ENCODE measurements around the gene DIDO1. TPM values are rescaled to one million over a fixed set of nuclear protein-coding genes. Genes with fewer than 3 reads are reported as not detected.

The DIDO1 gene
- polyA plus RNA-seq, 4 donors: 52.4 to 65.6 (median 62.2) TPM

DNA sequence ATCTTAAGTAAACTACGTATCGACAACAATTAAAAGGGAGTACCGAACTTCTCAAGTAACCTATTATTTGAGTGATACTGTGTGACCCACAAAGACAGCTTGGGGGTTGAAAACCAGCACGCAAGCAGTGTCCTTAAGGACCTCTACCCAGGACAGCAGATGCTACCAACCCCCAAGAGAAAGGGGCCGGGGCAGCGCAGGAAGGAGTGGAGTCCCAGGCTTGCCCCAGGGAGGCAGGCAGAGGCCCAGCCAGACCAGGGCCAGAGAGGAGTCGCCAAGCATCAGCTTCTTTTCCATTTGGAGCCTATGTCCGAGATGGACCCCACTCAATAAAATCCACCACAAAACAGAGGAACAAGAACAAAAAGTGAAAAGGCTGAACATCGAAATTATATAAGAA lies 11.9 kb downstream of the DIDO1 start:
- no peak for DNase-seq (ENCODE audit: low read depth in 4 of 4, low spot score in 2 of 4)

DNA sequence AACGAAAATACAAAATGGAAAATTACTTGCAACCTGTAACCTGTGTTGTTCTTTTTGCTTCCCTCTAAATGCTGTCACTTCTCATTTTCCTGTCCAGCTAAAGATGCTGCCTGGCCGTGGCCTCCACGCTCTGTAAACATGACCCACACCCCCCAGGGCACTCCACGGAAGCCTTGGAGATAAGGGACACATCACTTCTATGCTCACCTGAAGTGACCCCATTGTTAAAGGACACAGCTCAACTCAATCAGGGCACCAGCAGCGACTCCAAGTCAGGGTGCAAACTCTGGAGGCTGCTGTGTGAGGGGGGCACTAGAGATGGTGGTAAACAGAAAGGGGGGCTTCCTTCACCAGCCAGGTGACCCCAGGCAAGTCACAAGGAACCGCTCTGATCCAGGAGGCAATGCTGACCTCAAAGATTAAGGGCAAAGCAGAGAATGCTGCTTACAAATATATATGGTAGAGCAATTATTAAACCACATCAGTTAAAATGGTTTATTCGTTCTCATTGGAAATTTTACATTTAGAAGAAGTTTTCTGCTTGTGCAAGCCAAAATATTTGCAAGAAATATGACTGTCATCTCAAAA lies 13.2 kb downstream of the DIDO1 start:
- DNase-seq (ENCODE audit: low read depth in 4 of 4, low spot score in 2 of 4): no peak

DNA sequence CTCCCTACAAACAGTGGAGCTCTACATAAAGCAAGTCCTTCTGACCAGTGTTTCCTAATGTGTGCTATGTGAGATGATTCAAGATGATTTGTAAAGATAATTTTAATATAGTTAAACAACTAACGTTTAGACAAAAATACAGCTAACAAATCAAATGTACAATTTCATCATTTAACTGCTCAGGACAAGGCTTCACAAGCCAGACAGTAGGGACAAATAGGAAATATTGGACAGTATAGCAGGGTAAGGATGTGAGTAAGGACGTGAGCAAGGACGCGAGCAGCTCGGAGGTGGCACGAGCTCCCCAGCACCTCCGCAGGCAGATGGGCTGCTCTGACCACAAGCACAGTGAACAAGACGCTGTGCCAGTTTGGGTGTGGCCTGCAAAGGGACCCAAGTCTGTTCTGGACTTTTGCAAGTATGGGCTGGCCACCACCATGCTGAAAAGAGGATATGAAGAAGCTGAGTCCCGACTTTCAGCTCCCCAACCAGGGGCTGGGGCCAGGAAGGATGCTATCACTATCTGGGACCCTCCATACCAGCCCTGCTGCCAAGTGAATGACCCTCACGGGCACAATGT lies 14.5 kb downstream of the DIDO1 start:
- no peak for DNase-seq (ENCODE audit: low read depth in 4 of 4, low spot score in 2 of 4)

DNA sequence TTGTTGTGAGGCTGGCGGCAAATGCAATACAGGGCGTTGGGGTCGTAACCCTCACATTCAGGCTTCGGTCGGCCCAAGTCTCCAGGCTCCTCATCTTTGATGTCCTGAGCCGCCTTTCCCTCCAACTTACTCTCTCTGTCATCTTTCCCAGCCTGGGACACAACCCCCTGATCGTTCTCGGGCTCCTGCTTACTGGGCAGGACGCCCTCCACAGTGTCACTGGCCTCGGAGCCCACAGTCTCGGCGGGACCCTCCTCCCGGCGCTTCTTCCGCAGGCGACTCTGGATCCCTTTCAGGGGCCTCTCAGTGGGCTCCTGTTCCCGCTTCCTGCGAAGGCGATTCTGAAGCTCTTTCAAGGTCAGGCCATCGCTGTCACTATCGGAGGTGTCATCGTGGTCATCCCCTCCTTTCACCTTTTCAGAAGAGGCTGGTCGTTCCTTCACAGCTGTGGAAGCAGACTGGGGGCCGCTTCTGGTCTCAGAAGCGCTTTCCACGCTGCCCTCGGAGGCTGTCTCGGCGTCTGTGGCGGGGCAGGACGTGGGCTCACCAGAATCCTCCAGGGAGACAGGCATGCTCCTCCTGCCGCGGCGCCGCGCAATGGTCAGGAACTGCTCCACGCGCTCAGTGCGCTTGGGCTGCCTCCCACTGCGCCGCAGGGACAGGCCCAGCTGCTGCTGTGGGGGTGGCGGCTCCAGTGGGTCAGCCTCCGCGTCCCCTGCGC lies 15.4 kb downstream of the DIDO1 start:
- no peak for DNase-seq (ENCODE audit: low read depth in 4 of 4, low spot score in 2 of 4)

DNA sequence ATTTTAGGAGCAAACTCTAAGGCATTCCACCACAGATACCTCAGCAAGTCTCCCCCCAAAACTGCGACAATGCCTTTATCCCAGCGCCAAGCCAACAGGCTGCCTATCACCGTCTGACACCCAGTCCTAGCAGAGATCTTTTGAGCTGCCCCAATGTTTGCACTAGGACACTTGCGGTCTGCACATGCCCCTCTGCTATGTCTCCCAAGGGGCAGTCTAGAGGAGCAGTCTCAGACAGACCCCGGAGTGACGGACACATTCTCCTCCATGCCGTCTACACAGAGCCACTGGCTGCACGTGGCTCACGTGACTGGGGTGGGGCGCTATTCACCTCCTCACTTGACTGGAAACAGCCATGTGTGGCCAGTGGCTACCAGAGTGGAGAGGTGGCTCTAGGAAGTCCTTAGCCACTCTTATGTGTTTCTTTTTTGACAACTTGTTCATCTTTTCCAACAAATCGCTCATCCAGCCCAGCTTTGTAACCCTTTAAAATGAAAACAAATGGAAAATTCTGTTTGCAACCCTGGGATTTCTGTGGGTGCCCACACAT lies 16.0 kb downstream of the DIDO1 start:
- no peak for DNase-seq (ENCODE audit: low read depth in 4 of 4, low spot score in 2 of 4)

DNA sequence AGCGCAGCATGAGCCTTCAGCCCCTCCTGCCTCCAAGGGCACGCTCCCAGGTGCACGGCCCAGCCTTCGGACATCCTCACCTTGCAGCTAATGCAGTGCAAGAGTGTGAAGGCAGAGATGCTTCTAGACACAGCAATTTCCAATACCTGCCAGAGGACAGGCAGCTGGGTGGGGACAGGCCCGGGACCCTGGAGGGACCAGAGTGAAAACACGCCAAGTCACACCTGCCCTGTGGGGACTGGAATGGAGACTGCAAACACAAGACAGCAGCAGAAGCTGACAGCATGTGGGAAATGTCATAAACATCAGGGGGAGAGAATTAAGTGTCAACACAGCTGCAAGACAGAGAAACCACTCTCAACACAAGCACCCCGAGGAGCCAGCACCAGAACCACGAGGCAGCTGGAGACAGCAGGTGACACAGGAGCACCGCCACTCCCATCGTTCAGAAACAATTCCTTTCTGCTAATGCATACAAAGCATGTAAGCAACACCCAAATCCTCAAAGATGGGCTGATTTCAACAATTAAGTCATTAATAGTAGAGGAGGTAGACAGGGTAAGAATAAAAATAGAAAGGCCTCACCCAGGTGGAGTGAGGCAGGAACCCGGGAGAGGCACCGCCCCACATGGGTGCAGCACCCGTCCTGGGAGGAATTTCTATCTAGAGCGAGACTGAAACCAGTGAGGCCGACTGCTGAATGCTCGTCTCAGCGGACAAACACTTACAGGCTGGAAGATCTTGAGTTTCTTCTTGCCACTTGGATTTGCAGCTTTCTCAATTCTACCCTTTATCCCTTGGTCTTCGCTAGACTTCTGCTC lies 17.1 kb downstream of the DIDO1 start:
- DNase-seq (ENCODE audit: low read depth in 4 of 4, low spot score in 2 of 4): no peak

DNA sequence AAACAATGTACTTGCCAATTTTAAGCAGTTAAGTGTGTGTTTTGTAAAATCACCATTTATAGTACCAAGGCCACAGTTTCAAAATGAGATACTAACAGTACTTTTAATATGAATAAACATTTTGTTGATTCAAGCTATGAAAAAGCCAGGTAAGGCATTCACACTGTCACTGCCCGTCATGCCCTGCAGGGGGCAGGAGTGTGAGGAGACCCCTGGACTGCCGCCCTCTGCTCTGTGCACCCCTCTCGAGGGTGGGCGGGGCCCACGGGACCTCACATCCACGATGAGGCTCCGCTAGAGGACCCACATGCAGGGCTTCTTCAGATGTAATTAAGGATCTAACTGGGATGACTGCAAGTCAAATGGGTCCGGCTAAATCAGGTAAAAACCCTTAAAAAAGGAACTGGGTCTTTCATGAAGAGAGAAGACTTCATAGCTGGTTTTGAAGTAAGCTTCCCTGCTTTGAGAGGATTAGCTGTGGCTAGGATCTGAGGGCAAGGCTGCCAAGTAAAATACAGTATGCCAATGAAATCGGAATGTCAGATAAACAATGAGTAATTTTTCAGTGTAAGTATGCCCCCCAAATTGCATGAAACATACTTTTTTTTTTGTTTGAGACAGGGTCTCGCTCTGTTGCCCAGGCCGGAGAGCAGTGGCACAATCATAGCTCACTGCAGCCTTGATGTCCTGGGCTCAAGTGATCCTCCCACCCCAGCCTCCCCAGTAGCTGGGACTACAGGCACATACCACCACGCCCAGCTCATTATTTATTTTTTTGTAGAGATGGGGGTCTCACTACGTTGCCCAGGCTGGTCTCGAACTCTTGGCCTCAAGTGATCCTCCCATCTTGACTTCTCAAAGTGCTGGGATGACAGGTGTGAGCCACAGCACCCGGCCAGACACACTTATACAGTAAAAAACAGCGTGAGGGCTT lies 18.7 kb downstream of the DIDO1 start:
- no peak for DNase-seq (ENCODE audit: low read depth in 4 of 4, low spot score in 2 of 4)

DNA sequence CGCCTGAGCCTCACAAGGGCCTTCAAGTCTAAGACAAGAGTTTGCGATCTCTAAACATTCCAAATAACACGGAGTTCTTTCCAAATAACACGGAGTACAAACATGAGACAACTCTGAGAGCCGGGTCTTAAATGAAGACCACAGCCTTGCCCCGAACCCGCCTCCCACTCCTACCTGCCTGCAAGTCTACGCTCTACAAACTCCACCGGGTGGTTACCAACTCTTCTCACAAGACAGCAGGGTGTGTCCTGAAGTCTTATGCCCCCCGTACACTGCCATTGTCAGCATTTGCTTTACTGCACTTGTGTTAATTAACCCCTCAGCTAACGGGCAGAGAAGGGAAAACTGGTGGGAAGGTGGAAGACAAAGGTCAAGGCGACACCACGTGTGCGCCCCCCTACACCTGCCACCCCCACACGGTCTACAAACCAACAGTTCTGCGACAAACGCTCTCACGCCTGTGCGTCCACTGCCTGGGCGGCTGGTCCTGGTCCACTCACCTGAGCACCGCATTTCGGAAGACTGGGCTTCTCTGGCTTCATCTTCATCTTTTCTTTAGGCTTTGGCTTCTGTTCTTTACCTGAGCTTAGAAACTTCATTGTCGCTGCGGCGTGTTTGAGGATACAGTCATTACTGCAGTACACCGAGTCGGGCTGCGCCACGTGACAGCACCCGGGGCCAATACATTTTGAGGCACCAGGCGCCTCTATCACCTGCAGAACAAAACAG lies 19.5 kb downstream of the DIDO1 start:
- no peak for DNase-seq (ENCODE audit: low read depth in 4 of 4, low spot score in 2 of 4)

DNA sequence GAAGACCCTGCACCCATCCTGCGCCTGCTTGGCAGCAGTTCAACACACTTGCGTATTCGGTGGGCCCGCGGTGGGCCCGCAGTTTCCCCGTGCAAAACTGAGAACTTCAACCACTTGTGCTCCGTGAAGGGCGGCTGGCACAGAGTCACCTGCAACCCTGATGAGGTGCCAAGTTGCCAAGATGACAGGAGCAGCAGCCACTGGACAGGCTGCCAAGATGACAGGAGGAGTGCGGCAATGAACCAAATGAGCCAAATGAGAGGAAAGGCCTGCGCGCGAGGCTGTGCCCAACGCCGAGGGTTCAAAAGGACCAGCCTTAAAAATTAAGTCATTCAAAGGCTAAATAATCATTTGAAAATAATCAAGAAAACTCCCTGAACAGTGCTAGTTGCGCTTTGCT lies 20.1 kb downstream of the DIDO1 start:
- DNase-seq (ENCODE audit: low read depth in 4 of 4, low spot score in 2 of 4): no peak

DNA sequence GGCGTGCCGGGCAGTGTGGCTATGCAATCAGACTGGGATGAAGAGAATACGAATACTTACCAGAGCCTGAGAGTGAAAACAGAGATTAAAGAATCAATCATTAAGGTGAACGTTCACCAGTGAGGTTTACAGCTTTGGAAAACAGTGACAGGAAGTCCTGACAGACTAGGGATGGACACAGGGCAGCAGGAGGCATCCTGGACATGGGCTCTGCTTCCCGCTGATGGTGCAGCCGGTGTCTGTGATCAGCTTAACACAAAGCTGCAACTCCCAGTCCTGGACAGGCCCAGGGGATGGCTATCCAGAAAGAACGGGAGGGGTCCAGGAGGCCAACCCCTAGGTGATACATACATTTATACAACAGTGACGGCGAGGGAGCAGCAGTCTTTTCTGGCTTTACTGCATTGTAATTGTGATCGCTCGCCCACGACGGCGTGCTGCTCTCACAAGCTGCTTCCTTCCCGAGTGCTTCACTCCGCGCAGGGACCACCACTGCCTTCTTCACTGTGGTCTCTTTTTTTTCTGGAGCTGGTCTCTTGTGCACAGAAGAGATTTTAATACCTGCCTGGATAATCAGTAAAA lies 20.7 kb downstream of the DIDO1 start:
- DNase-seq (ENCODE audit: low read depth in 4 of 4, low spot score in 2 of 4): no peak

DNA sequence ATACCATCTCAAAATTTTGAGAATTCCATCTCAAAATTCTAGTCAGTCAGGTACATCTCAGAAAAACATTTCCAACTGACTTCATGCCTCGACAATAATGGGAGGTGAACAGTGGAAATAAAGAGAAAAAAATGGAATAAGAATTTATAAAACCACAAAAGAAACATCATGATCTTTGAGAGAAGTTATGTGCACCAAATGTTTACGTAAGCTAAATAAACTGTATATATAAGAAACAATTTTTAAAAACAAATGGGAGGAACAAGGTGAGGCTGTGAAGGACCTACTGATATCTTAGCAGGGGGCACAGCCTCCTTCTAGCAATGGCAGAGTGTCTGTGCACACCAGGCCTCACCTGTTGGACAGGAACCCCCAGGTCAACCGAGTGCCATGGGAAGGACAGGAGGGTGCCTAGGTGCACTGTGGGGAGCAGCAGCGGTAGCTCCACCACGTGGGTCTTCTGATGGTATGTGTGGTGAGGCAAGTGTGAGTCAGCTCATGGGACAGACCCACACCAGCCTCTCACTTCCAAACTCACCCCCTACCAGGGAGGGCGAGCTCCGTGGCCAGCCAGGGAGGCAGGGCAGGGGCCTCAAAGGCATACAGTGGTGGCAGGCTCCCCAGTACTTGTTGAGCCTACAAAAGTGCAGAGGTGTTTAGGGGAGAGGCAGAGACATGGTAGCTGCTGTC lies 23.2 kb downstream of the DIDO1 start:
- no peak for DNase-seq (ENCODE audit: low read depth in 4 of 4, low spot score in 2 of 4)

DNA sequence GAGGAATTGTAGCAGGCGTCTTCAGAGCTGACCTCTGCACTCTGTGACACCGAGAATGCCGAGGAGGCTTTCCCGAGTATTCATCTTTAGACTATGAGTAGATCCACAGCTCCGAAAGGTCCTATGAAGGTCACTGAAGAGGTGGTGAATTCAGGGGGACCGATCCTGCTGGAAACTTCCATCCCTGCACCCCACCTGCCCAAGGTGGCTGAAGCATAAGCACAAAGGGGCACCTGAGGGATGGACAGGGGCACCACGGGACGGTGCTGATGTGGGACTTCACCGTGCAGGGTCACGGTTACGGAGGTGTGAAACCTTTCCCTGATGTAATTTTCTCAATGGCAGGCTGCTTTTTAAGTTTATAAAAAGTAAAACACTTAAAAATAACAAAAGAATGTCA lies 24.4 kb downstream of the DIDO1 start:
- DNase-seq (ENCODE audit: low read depth in 4 of 4, low spot score in 2 of 4): no peak

DNA sequence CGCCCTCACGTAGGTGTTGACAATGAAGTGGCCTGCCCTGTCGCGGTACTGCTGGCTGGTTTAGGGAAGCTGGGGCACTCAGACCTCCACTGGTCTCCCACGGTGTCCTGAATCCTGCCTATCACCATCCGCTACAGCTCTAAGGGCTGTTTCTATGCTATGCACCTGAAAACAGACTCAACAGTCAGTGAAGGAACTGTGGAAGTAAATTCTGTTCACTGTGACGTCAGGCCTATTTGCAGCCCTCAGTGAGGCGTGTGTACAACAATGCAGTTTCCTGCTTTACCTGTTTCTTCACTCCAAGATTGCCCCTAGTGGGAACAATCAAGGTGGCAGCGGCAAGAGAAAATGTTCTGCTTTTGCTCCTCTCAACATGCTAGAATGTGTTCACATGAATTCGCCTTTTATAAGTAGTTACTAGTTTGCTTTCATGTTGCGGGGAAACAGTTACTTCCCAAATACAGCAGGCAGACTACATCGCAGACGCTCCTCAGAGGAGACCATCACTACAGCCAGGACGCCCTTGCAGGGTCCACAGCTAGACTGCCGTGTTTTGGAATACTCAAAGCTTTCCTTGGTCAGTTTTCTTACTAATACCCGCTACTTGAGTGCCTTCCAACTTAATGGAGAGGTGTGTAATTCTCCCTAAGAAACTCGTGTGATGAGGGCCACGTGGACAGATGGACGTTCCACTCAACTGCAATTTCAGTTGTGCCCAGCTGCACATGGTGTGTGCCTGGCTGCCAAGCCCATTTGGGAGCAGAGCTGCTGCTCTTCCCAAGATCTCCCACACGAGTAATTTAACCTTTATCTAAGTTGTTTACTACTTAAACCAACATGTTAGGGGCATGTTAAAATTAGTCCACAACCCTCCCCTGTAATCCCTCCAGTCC lies 25.4 kb downstream of the DIDO1 start:
- DNase-seq (ENCODE audit: low read depth in 4 of 4, low spot score in 2 of 4): no peak

DNA sequence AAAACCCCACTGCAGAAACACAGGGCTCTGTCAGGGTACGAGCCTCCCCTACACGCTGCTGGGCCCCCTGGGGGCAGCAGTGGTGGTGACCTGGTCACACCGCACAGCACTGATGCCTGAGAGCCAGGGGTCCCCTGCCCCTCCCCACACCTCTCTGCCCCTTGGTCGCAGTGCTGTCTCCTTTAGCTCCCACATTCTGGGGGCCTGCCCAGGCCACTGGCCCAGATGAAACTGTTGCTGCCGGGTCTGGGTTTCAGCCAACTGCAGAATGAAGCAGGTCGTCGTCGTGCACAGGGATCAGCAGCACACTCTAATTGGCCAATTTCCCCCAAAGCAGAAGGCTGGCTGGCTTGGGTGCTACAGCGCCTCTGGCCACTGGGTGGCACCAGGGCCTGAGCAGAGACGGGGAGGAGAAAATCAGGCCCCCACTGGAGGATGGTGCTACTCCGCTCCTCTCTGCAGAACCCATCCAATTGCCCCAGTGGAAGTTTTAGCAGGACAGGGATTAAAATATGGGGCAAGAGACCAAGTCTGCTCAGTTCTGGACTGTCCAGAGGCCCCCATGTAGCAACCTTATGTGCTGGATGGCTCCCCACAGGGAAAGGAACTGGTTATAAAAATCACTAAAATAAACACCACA lies 26.1 kb downstream of the DIDO1 start:
- peak in 1 of 4 donors; percentile 69 for DNase-seq (ENCODE audit: low read depth in 4 of 4, low spot score in 2 of 4)

DNA sequence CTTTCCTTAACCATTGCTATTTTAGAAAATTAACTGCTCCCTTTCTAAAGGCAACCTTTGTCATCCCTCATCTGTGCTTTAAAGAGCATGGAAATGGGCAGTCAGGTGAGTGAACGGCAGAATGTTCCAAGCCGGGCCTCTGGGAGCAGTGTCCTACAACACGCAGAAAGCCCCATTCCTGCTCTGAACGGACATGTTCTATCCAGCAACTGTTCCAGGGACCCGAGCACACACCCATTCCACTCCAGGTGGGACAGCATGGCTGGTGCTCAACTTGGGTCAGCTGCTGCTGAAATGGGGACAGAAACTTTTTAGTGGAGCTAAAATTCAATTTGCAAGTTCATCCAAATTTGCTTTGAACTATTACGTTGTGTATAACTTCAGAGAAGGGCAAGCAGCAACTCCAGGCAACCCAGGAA lies 26.7 kb downstream of the DIDO1 start:
- DNase-seq (ENCODE audit: low read depth in 4 of 4, low spot score in 2 of 4): no peak

DNA sequence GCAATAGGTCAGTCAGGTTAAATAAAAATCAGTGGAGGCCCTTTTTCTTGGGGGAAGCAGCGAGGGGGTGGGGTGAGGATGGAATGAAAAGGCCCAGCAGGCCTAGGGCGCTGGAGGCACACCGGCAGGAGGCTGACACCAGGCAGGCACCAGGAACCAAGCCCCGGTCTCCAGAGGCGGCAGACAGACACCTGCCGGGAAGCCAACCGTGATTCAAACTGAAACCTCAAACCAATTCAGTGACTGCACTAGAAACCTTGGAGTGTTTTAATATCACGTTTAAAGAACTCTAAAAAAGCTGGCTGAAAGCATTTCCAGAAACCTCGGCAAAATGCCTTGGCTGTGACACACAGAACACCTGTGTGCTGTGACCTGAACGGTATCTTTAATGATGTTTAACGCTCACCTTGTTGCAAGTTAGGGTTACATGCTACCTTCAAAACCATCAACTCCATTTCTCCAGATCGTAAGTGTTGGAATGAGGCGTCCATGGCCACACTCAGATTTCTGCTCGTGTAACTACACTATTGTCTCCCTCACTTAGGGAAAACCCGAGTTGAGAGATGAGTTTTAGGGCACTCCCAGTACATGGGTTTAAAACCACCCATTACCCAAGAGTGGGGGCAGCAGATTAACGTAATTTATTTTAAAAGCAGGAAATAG lies 27.2 kb downstream of the DIDO1 start:
- no peak for DNase-seq (ENCODE audit: low read depth in 4 of 4, low spot score in 2 of 4)

All from left renal cortex interstitium (tissue), 4 donors.